HCT116 (cell line): ENCODE data around the gene RPTOR. TPM values are rescaled to one million over a fixed set of nuclear protein-coding genes. Genes with fewer than 3 reads are reported as not detected.

Experiments used
- ATAC-seq: fragments of 200-7000 bp; cut with Tn5 transposase; 2 replicates; pipeline ENCODE4 v1.9.1; 2020; ENCODE audit warnings: mild to moderate bottlenecking, moderate library complexity
- BruUV-seq: library from RNA; stranded (reverse); fragments of 400-500 nt; replicated peaks from 2 replicates; lab custom pipeline; 2021; lab: Mats Ljungman, UMichigan
- CTCF ChIA-PET: fragments of 300-600 bp; sonication (Branson Sonifier 250); formaldehyde crosslinking; loops from one replicate; lab custom pipeline; 2021; ENCODE audit warnings: antibody characterized with exemption; lab: Charles Lee
- POLR2A ChIA-PET: fragments of 300-600, 350-600 bp; sonication (Branson Sonifier 250); formaldehyde crosslinking; loops from one replicate; lab custom pipeline; 2021; ENCODE audit warnings: antibody characterized with exemption; lab: Charles Lee
- RAD21 ChIA-PET, 2 experiments: fragments of 300-600 bp; sonication (Branson Sonifier 250); formaldehyde crosslinking; loops; one replicate each; lab custom pipeline; 2023; ENCODE audit warnings: low total read pairs in 2 of 2; ENCODE audit not compliant: uncharacterized antibody in 2 of 2, unreplicated experiment in 2 of 2, low non-redundant PET in 1 of 2; lab: Charles Lee
- DNase-seq: peaks from one replicate; pipeline ENCODE4 v3.0.0-alpha.2; 2010; ENCODE audit warnings: low read depth, low spot score
- H2AFZ ChIP-seq: fragments of 200-600 bp; shearing (Covaris generic), sonication (generic); 2 replicates; pipeline ENCODE4 v1.6.1; 2017; ENCODE audit warnings: low read depth, mixed run types, mixed read lengths, antibody characterized with exemption, low read length; ENCODE audit not compliant: poor library complexity, severe bottlenecking
- H3K27ac ChIP-seq: 2 replicates; pipeline ENCODE4 v1.5.1; 2012; ENCODE audit warnings: low read depth, low read length
- H3K27me3 ChIP-seq: fragments of 200-600 bp; sonication (generic); 2 replicates; pipeline ENCODE4 v1.6.1; 2016; ENCODE audit warnings: mixed run types, low read length, mixed read lengths; ENCODE audit not compliant: insufficient read depth
- H3K36me3 ChIP-seq, 2 experiments: fragments of 200-500 bp in 1 of 2; fragments of 200-600 bp in 1 of 2; sonication (Bioruptor generic) in 1 of 2; sonication (generic) in 1 of 2; 2 replicates each; pipeline versions ENCODE4 v1.5.1 to v1.6.1; 2014 to 2016; ENCODE audit warnings: low read length in 2 of 2, inconsistent platforms in 1 of 2, mixed read lengths in 1 of 2, mixed run types in 1 of 2; ENCODE audit not compliant: insufficient read depth in 2 of 2, control insufficient read depth in 1 of 2
- H3K4me1 ChIP-seq, 2 experiments: fragments of 200-600 bp in 1 of 2; sonication (generic) in 1 of 2; 2 replicates each; pipeline versions ENCODE4 v1.5.1 to v1.6.1; 2012 to 2017; ENCODE audit warnings: low read length in 2 of 2, inconsistent platforms in 1 of 2, mild to moderate bottlenecking in 1 of 2, mixed read lengths in 1 of 2, mixed run types in 1 of 2, moderate library complexity in 1 of 2; ENCODE audit not compliant: insufficient read depth in 2 of 2, control insufficient read depth in 1 of 2
- H3K4me2 ChIP-seq: fragments of 200-600 bp; sonication (generic); 2 replicates; pipeline ENCODE4 v1.6.1; 2017; ENCODE audit warnings: mixed run types, low read length, mixed read lengths
- H3K4me3 ChIP-seq, 2 experiments: fragments of 200-600 bp in 1 of 2; sonication (generic) in 1 of 2; replicated peaks in 1 of 2; 2 replicates each; pipeline ENCODE4 v1.5.1; 2011 to 2016; ENCODE audit warnings: low read length in 2 of 2, control low read depth in 1 of 2, low read depth in 1 of 2, mild to moderate bottlenecking in 1 of 2, mixed read lengths in 1 of 2, mixed run types in 1 of 2
- H3K79me2 ChIP-seq: fragments of 200-600 bp; sonication (generic); 2 replicates; pipeline ENCODE4 v1.6.1; 2017; ENCODE audit warnings: mild to moderate bottlenecking, mixed run types, low read length, moderate library complexity, mixed read lengths; ENCODE audit not compliant: insufficient read depth
- H3K9ac ChIP-seq: fragments of 200-600 bp; sonication (generic); 2 replicates; pipeline ENCODE4 v1.6.1; 2016; ENCODE audit warnings: low read length, mixed read lengths
- H3K9me2 ChIP-seq: fragments of 200-600 bp; sonication (generic), shearing (Covaris generic); 2 replicates; pipeline ENCODE4 v1.6.1; 2017; ENCODE audit warnings: mixed run types, mild to moderate bottlenecking, moderate library complexity; ENCODE audit not compliant: insufficient read depth
- H3K9me3 ChIP-seq, 2 experiments: fragments of 200-500 bp in 1 of 2; fragments of 200-600 bp in 1 of 2; sonication (Bioruptor generic) in 1 of 2; sonication (generic) in 1 of 2; 2 replicates each; pipeline ENCODE4 v1.6.1; 2014 to 2017; ENCODE audit warnings: low read length in 2 of 2, mixed read lengths in 2 of 2, inconsistent platforms in 1 of 2, low read depth in 1 of 2, mild to moderate bottlenecking in 1 of 2, mixed run types in 1 of 2, moderate library complexity in 1 of 2; ENCODE audit not compliant: control insufficient read depth in 1 of 2, insufficient read depth in 1 of 2
- H4K20me1 ChIP-seq: fragments of 200-600 bp; sonication (generic), shearing (Covaris generic); 2 replicates; pipeline ENCODE4 v1.6.1; 2017; ENCODE audit warnings: mixed run types, mild to moderate bottlenecking, moderate library complexity; ENCODE audit not compliant: insufficient read depth
- ELF1 ChIP-seq: IDR thresholded peaks from 2 replicates; pipeline ENCODE4 v1.6.1; 2012; ENCODE audit warnings: low read depth, borderline replicate concordance
- EZH2 ChIP-seq: fragments of 200-600 bp; sonication (generic); IDR thresholded peaks from 2 replicates; pipeline ENCODE4 v1.6.1; 2017; ENCODE audit warnings: antibody characterized with exemption, mixed run types
- POLR2AphosphoS5 ChIP-seq: IDR thresholded peaks from 2 replicates; pipeline ENCODE4 v1.6.1; 2011; ENCODE audit warnings: mild to moderate bottlenecking, low read depth, low read length, moderate library complexity
- SP1 ChIP-seq: IDR thresholded peaks from 2 replicates; pipeline ENCODE4 v1.6.1; 2012; ENCODE audit warnings: low read depth
- SRF ChIP-seq: IDR thresholded peaks from 2 replicates; pipeline ENCODE4 v1.6.1; 2012; ENCODE audit warnings: low read depth
- TCF7L2 ChIP-seq: IDR thresholded peaks from 2 replicates; pipeline ENCODE4 v1.7.0; 2011; ENCODE audit warnings: borderline replicate concordance, inconsistent platforms; ENCODE audit not compliant: insufficient read depth, insufficient read length; ENCODE audit errors: extremely low read depth
- YY1 ChIP-seq: IDR thresholded peaks from 2 replicates; pipeline ENCODE4 v1.6.1; 2011; ENCODE audit warnings: low read length, low read depth, moderate library complexity, mild to moderate bottlenecking; ENCODE audit not compliant: insufficient replicate concordance; ENCODE audit errors: extremely low read depth
- intact Hi-C: fragments of 100-400 bp; cut with micrococcal nuclease; formaldehyde crosslinking; loops from 2 replicates; pipeline ENCODE4 v1.10.0; 2022
- total RNA-seq: library from RNA; stranded (reverse); gene quantifications from one replicate; pipeline ENCODE4 v1.2.1, GENCODE V29; 2021; ENCODE audit not compliant: unreplicated experiment
- TF ChIP-seq, protein P1 (sequence below): IDR thresholded peaks from 2 replicates; pipeline ENCODE4 v1.6.1; 2012
- TF ChIP-seq, protein P2 (sequence below): IDR thresholded peaks from 2 replicates; pipeline ENCODE4 v1.6.1; 2011; ENCODE audit warnings: mild to moderate bottlenecking, low read length, moderate library complexity; ENCODE audit not compliant: insufficient replicate concordance; ENCODE audit errors: extremely low read depth

The RPTOR gene
- total RNA-seq, 1 experiment from 2014 or later: 69.5 TPM

DNA sequence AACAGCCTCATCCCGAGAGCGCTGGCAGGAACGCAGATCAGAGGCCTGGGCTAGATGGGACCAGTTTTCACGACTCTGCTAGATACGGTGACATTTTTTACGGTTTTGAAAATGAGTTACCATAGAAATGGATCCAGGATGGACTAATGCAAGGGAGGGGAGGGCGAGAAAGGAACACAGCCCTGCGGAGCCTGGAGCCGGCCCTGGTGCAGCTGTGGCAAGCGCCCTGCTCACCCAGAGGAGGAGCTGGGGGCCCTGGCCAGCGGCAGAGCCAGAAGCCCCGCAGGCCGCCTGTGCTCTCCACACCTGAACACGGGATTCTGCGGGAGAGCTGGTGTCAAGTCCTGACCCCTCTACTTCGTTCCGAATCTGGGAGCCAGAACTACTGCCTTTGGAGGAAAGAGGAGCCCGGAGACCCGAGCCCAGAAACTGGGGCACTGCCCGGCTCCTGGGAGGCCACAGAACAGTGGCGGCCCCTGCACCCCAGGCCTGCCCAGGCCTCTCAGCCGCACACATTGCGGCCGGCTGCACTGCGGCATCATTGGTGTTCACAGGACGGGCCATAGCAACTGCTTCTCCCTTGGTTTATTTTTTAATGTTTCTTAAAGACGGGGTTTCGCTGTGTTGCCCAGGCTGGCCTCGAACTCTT lies 358.4 kb downstream of the RPTOR start:
- H3K9me3 ChIP-seq: no peaks in the 10 kb centered on the region
- no peak for ATAC-seq
- no peak overlapping the region for H3K9ac ChIP-seq
- H3K4me3 ChIP-seq: no peak overlapping the region
- H3K27ac ChIP-seq: no peak overlapping the region
- ChIA-PET POLR2A (no interaction called here), RAD21 (interaction anchor here in 1 of 2 experiments (0.7 kb wide), 1 partner anchor 476 kb away, joined by 3 read pairs; no protein-coding TSS in a partner anchor), CTCF (no interaction called here)
- no peak for TF ChIP-seq TCF7L2
- no peak for TF ChIP-seq POLR2AphosphoS5
- TF ChIP-seq, protein P1, sequence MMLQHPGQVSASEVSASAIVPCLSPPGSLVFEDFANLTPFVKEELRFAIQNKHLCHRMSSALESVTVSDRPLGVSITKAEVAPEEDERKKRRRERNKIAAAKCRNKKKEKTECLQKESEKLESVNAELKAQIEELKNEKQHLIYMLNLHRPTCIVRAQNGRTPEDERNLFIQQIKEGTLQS: no peak
- no peak for TF ChIP-seq YY1
- no peak for TF ChIP-seq SRF
- no peak for TF ChIP-seq EZH2
- no peak for TF ChIP-seq ELF1
- TF ChIP-seq, protein P2, sequence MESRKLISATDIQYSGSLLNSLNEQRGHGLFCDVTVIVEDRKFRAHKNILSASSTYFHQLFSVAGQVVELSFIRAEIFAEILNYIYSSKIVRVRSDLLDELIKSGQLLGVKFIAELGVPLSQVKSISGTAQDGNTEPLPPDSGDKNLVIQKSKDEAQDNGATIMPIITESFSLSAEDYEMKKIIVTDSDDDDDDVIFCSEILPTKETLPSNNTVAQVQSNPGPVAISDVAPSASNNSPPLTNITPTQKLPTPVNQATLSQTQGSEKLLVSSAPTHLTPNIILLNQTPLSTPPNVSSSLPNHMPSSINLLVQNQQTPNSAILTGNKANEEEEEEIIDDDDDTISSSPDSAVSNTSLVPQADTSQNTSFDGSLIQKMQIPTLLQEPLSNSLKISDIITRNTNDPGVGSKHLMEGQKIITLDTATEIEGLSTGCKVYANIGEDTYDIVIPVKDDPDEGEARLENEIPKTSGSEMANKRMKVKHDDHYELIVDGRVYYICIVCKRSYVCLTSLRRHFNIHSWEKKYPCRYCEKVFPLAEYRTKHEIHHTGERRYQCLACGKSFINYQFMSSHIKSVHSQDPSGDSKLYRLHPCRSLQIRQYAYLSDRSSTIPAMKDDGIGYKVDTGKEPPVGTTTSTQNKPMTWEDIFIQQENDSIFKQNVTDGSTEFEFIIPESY: no peak
- TF ChIP-seq SP1: no peak
- no peaks in the 10 kb centered on the region; the same call in 1 of the 2 replicates for H3K79me2 ChIP-seq
- no peaks in the 10 kb centered on the region for H4K20me1 ChIP-seq
- intact Hi-C loops: no loop called here
- BruUV-seq: no TSS peak
- H2AFZ ChIP-seq: no peak overlapping the region
- peaks cover 0 to 5% of the 10 kb centered on the region in 2 experiments; a peak in 1 of 4 replicates for H3K4me1 ChIP-seq
- no peak overlapping the region for H3K4me2 ChIP-seq
- H3K27me3 ChIP-seq: no peaks in the 10 kb centered on the region
- H3K9me2 ChIP-seq: no peaks in the 10 kb centered on the region
- DNase-seq: no peak
- H3K36me3 ChIP-seq: peaks cover under 1 to 8% of the 10 kb centered on the region in 2 experiments; a peak in 1 of 4 replicates
